Gastroesophageal sphincter (tissue), 4 donors: ENCODE measurements around the gene PTPN5. TPM values are rescaled to one million over a fixed set of nuclear protein-coding genes. Genes with fewer than 3 reads are reported as not detected.
A peak's percentile ranks its signal among the peaks of the same experiment; 100 is the strongest.

Experiments used
- ATAC-seq: fragments of 150-250 bp; one replicate; pipeline ENCODE4 v1.9.1; 2016; ENCODE audit warnings: mild to moderate bottlenecking, moderate library complexity
- H3K27ac ChIP-seq, 4 donors: fragments of 200-600 bp; sonication (generic) in 3 of 4; 1 replicate in 3 of 4; 2 replicates in 1 of 4; pipeline ENCODE4 v1.5.1; 2016 to 2019
- H3K27me3 ChIP-seq: fragments of 200-600 bp; sonication (generic); one replicate; pipeline ENCODE4 v1.5.1; 2019
- H3K36me3 ChIP-seq, 2 donors: fragments of 200-600 bp; sonication (generic); one replicate each; pipeline ENCODE4 v1.5.1; 2019; ENCODE audit warnings: control low read depth in 1 of 2
- H3K4me1 ChIP-seq, 3 donors: fragments of 200-600 bp; sonication (generic); 1 replicate in 2 of 3; 2 replicates in 1 of 3; pipeline ENCODE4 v1.5.1; 2016 to 2019; ENCODE audit warnings: control low read depth in 2 of 3
- H3K4me3 ChIP-seq, 2 donors: fragments of 200-600 bp; sonication (generic); one replicate each; pipeline ENCODE4 v1.5.1; 2019; ENCODE audit warnings: mild to moderate bottlenecking in 1 of 2, moderate library complexity in 1 of 2
- H3K9me3 ChIP-seq, 3 donors: fragments of 200-600 bp; sonication (generic); one replicate each; pipeline ENCODE4 v1.5.1; 2017 to 2019; ENCODE audit warnings: control low read depth in 2 of 3
- EP300 ChIP-seq: sonication (generic); formaldehyde crosslinking; IDR thresholded peaks from one replicate; pipeline ENCODE4 v1.6.1; 2017; ENCODE audit warnings: antibody characterized with exemption, mild to moderate bottlenecking
- POLR2A ChIP-seq, 2 donors: fragments of 450-650 bp; IDR thresholded peaks; one replicate each; pipeline ENCODE4 v1.6.1; 2017; ENCODE audit warnings: antibody characterized with exemption in 2 of 2, mild to moderate bottlenecking in 2 of 2, moderate library complexity in 1 of 2
- POLR2AphosphoS5 ChIP-seq: sonication (generic); formaldehyde crosslinking; IDR thresholded peaks from one replicate; pipeline ENCODE4 v1.6.1; 2017; ENCODE audit warnings: antibody characterized with exemption
- WGBS, 2 donors: methylation state at CpG; one replicate each; pipeline ENCODE4 v1.1.5; 2018; ENCODE audit warnings: low coverage in 1 of 2; 5-methylcytosine and 5-hydroxymethylcytosine counted together
- total RNA-seq, 4 donors: library from RNA; depleted of rRNA; stranded (reverse); fragments of >200 nt; gene quantifications; one replicate each; pipeline ENCODE4 v1.1.0, GENCODE V29; 2016
- TF ChIP-seq, protein P1 (sequence below), 4 experiments: fragments of 200-600 bp in 2 of 4; fragments of 450-650 bp in 2 of 4; sonication (generic) in 1 of 4; IDR thresholded peaks; one replicate each; pipeline ENCODE4 v1.5.1; 2017 to 2019; ENCODE audit warnings: antibody characterized with exemption in 4 of 4, mild to moderate bottlenecking in 2 of 4, moderate library complexity in 2 of 4

PTPN5 gene
- total RNA-seq, 4 donors from 2014 or later = 1.3 to 4.4 (median 3.8) TPM

DNA sequence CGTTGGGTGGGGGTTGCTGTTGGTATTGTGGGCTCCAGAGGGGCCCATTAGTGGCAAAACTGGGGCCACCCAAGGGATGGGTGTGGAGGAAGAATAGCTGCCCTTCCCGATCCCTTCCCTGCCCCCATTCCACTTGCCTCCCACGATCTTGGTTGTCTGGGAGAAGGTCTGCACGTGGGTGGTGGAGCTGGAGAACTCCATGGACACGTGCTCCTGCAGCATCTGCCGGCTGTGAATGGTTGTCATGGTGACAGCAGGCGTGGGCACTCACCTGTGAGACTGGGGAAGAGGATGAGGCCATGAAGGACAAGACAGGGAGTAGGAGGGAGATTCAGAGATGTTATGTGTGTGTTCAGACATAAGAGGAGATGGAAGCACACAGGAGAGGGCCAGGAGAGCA lies 67.6 kb downstream of the PTPN5 start:
- 30 to 57% methylated on average over 2 of the region's 7 CpGs for WGBS, 2 donors
- no peak overlapping the region for H3K27ac ChIP-seq
- no peaks in the 10 kb centered on the region for H3K27me3 ChIP-seq
- TF ChIP-seq, protein P1, sequence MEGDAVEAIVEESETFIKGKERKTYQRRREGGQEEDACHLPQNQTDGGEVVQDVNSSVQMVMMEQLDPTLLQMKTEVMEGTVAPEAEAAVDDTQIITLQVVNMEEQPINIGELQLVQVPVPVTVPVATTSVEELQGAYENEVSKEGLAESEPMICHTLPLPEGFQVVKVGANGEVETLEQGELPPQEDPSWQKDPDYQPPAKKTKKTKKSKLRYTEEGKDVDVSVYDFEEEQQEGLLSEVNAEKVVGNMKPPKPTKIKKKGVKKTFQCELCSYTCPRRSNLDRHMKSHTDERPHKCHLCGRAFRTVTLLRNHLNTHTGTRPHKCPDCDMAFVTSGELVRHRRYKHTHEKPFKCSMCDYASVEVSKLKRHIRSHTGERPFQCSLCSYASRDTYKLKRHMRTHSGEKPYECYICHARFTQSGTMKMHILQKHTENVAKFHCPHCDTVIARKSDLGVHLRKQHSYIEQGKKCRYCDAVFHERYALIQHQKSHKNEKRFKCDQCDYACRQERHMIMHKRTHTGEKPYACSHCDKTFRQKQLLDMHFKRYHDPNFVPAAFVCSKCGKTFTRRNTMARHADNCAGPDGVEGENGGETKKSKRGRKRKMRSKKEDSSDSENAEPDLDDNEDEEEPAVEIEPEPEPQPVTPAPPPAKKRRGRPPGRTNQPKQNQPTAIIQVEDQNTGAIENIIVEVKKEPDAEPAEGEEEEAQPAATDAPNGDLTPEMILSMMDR (IDR thresholded peaks at IDR 0.05) = no peak
- TF ChIP-seq EP300 (no peak), POLR2AphosphoS5 (no peak), POLR2A (IDR thresholded peaks at IDR 0.05) (no peak)
- no peak for ATAC-seq
- H3K36me3 ChIP-seq = no peaks in the 10 kb centered on the region
- H3K4me1 ChIP-seq = peaks cover 0 to 22% (median 0%) of the 10 kb centered on the region in 3 donors
- no peaks in the 10 kb centered on the region for H3K9me3 ChIP-seq
- no peak overlapping the region for H3K4me3 ChIP-seq

DNA sequence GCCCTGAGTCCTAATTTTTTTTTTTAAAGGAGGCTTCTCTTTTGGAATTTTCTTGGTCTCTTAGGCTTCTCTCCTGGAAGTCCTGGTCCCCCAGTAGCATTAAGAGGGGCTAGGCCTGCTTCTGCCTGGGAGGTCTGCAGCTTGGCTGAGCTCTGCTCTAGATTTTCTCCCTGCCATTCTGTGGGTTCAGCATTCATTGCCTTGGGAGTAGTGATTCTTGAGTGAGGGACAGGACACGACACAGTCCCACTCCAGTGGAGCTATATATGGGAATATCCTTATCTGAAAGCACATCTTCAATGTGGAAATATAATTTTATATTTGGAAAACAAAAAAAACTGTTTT lies 69.3 kb downstream of the PTPN5 start:
- peak overlapping the region in 2 of 4 donors; percentile 80 to 81 for H3K27ac ChIP-seq
- H3K4me3 ChIP-seq = peak overlapping the region in 1 of 2 donors; percentile 59
- TF ChIP-seq POLR2A (IDR thresholded peaks at IDR 0.05) = no peak
- no peak for TF ChIP-seq EP300
- TF ChIP-seq, protein P1 (IDR thresholded peaks at IDR 0.05) = peak in 1 of 4 experiments; percentile 7
- TF ChIP-seq POLR2AphosphoS5 = no peak
- WGBS, 2 donors = no CpG with 5 or more reads among the region's 1 CpG
- H3K4me1 ChIP-seq = peaks cover 0 to 22% (median 0%) of the 10 kb centered on the region in 3 donors
- H3K36me3 ChIP-seq = no peaks in the 10 kb centered on the region
- H3K9me3 ChIP-seq = no peaks in the 10 kb centered on the region
- no peak for ATAC-seq
- no peaks in the 10 kb centered on the region for H3K27me3 ChIP-seq

DNA sequence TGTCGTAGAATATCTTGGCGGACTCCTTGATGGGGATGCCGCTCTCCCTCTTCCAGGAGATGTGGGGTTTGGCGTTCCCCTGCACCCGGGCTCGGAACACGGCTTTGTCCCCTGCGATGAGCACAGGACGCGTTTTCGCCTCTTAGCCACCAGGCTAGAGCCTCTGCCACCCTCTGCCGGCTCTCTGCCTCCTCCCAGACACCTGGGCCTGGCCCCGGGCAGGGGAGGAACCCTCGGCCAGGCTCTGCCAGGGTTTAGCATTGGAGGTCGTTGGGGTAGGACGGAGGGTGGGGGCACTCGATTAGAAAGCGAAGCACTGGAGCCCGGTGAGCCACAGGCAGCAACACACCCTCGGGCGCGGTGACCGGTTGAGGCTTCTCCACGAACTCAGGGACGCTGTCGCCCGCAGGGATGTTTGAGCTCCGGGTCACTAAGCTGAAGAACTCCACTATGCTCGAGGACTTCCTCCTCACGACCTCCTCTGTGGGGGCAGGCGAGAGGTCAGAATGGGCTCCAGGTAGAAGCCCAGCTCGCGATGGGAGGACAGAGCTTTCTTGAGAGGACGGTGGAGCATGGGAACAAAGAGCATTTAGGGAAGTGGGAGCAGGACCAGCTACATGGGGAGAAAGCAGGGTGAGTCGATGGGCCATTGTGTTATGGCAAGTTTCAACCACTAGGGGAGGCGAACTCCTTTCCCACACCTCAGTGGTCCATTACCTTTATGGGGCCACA lies 69.9 kb downstream of the PTPN5 start:
- WGBS, 2 donors = 0% methylated on average over 1 of the region's 36 CpGs; no CpG with 5 or more reads in 1 of the 2 donors

DNA sequence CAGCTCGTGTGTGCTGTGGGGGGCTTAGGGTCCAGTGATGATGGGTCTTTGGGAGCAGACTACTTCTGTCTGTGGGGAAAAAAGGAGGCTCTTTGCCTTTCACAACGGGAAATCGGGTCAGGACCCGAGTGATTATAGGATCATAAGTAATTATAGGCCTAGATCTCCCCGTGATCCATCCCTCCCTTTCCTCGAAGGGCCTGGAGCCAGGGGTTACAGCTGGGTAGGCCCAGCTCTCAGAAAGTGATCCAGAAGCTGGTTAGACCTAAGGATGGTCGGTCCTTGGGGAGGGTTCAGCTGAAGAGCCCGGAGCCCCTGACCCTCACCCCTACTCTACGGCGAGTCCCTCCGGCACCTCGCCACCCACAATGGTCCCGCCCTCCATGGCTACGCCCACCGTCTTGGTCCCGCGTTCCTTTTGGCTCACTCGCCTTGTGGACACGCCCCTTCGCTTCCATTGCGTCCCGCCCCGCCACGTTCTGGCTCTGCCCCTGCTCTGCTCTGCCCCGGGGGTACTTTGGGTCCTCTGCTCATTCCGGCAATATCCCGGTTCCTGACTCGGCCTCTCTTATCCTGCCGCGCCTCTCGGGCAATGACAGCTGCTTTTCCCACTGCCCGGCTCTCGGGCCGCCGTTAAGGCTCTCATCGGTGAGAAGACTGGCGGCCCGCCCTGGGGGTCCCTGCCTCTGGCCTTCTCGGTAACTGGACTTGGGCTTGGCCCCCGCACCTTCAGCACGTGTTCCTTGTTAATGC lies 70.6 kb downstream of the PTPN5 start:
- 3 to 5% methylated on average over 16 to 21 of the region's 41 CpGs for WGBS, 2 donors
- ATAC-seq = peak; percentile 94
- Histone ChIP-seq H3K36me3 (no peaks in the 10 kb centered on the region), H3K9me3 (no peaks in the 10 kb centered on the region), H3K27me3 (no peaks in the 10 kb centered on the region), H3K27ac (peak overlapping the region in 3 of 4 donors; percentile 64 to 81 (median 80)), H3K4me3 (peak overlapping the region; percentile 35 to 59), H3K4me1 (peaks cover 0 to 22% (median 0%) of the 10 kb centered on the region in 3 donors)
- TF ChIP-seq, protein P1 (IDR thresholded peaks at IDR 0.05) = no peak
- TF ChIP-seq POLR2AphosphoS5 = peak; percentile 26

More for the DNA sequence above, 69.9 kb downstream of the PTPN5 start:
- no peak for TF ChIP-seq EP300
- TF ChIP-seq, protein P1 (IDR thresholded peaks at IDR 0.05) = peak in 3 of 4 experiments; percentile 68 to 76 (median 71)
- peak overlapping the region in 3 of 4 donors; percentile 64 to 81 (median 80) for H3K27ac ChIP-seq
- no peaks in the 10 kb centered on the region for H3K27me3 ChIP-seq
- peaks cover 0 to 22% (median 0%) of the 10 kb centered on the region in 3 donors for H3K4me1 ChIP-seq
- peak overlapping the region; percentile 35 to 59 for H3K4me3 ChIP-seq
- peak; percentile 68 for ATAC-seq
- no peaks in the 10 kb centered on the region for H3K9me3 ChIP-seq
- no peaks in the 10 kb centered on the region for H3K36me3 ChIP-seq
